Measurements from ENCODE around the gene SLC16A12.
"Not testable (repeated sequence)": the region's sequence is repeated elsewhere in the genome, so short reads cannot be mapped to it uniquely, and the experiment has no call there.

GRCh38 chr10:89391226-89391576, 144.2 kb downstream of the SLC16A12 start:
- TF ChIP-seq CTCF, POLR2A, EP300 (IDR thresholded peaks at IDR 0.05): not testable (repeated sequence)
